Ammon's horn (tissue), 1 donor: ENCODE data around the gene UPB1.

ENCODE experiments used
- DNase-seq: peaks from one replicate; pipeline ENCODE4 v3.0.0-alpha.2; 2016; ENCODE audit warnings: low spot score

UPB1 gene

DNA sequence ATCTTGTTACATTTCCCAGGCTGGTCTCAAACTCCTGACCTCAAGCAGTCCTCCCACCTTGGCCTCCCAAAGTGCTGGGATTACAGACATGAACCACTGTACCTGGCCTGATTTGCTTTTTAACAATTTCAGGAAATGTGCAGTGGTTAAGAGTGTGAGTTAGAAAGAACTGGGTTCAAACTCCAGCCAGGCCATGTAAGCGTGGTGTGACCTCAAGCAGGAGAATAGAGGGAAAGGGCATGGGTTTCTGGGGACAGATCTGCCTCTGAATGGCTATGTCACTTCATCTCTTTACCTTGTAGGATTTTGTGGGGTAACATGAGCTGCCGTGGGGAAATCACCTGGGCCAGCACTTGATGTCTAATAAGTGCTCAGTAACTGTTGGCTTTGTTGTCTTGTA lies 69.9 kb downstream of the UPB1 start:
- DNase-seq: no peak

DNA sequence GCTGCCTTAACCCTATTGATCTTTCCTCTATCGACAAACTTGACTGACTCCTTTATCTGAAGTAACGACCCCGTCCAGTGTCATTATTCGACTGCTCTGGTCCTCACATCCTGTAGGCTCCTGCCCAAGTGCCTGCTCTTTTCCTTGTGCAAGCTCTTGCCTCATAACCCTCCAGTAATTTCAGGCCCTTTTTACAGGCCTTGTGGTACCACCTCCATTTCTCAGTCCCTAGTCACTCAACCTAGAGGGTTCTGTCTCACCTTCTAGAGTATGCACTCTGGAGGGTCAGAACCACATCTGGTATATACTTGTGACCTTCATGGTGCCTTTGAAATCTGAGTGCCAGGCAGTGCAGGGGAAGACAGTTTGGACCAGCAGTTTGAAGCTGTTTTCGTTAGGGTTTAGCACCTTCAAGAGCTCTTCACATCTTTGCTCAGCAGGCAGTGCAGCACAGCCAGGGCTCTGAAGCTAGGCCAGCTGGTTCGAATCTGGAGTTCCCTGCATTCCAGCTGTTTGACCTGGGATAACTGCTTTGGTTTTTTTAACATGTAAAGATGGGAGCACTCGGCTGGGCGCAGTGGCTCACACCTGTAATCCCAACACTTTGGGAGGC lies 71.9 kb downstream of the UPB1 start:
- no peak for DNase-seq

DNA sequence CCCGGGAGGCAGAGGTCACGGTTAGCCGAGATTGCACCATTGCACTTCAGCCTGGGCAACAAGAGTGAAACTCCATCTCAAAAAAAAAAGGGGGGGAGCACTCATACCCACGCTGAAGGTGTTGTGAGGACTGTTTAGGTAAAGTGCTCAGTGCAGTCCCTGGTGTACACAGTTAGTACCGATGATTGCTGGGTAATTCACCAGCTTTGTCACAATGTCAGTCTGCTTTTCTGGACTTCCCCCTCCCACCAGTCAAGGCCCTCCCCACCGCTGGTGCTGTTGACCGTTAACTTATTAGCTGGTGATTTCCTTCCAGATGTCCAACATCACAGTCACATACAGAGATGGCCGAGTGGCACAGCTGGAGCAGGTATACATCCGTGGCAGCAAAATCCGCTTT lies 72.5 kb downstream of the UPB1 start:
- no peak for DNase-seq

DNA sequence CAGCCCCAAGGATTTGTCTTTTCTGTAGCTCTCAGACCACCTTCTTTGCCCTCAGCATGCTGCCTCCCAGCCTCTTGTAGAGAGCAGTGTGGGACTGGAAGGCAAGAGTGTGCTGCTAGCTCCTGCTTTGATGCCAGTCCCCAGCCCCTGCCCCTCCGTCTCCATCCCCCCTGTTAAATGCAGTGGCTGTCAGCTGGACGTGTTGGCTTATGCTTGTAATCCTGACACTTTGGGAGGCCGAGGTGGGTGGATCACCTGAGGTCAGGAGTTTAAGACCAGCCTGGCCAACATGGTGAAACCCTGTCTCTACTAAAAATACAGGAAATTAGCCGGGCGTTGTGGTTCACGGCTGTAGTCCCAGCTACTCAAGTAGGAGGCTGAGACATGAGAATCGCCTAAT lies 76.1 kb downstream of the UPB1 start:
- no peak for DNase-seq

DNA sequence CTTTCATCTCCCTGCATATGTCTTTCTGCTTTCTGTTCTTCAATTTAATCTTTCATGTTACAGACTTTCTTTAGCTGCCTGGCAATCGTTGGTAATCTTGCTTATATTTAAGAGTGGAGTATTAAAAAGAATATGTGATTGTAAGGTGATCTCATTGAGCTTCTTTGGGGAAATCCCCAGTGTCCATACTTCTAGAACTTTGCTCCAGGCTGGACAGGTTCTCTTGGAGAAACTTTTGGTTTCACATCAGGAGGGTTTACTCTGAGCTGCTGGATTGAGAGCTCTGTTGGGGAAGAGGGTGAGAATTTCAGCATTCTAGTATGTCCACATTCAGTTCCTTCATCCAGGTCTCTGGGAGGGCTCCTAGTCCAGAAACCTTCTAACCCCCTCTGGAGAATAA lies 81.6 kb downstream of the UPB1 start:
- no peak for DNase-seq
